Testis (tissue), 2 donors: ENCODE measurements around the gene LYPD6B.

ENCODE experiments used
- CTCF ChIP-seq, 3 experiments: fragments of 450-650 bp in 2 of 3; fragments of 200-600 bp in 1 of 3; sonication (generic) in 1 of 3; IDR thresholded peaks; one replicate each; pipeline ENCODE4 v1.5.1; 2016 to 2019; ENCODE audit warnings: antibody characterized with exemption in 3 of 3, mild to moderate bottlenecking in 2 of 3, moderate library complexity in 1 of 3
- POLR2A ChIP-seq: fragments of 450-650 bp; IDR thresholded peaks from one replicate; pipeline ENCODE4 v1.6.1; 2017; ENCODE audit warnings: antibody characterized with exemption, mild to moderate bottlenecking, moderate library complexity

GRCh38 chr2:149064856-149065630 lies 26.5 kb downstream of the LYPD6B start:
- no peak for TF ChIP-seq POLR2A
- TF ChIP-seq CTCF (IDR thresholded peaks at IDR 0.05): no peak
